ENCODE measurements around the gene BOK. TPM values are rescaled to one million over a fixed set of nuclear protein-coding genes. Genes with fewer than 3 reads are reported as not detected.
"Not testable (repeated sequence)": the region's sequence is repeated elsewhere in the genome, so short reads cannot be mapped to it uniquely, and the experiment has no call there.

BOK gene
- total RNA-seq, 1 experiment from 2014 or later: 33.9 TPM

DNA sequence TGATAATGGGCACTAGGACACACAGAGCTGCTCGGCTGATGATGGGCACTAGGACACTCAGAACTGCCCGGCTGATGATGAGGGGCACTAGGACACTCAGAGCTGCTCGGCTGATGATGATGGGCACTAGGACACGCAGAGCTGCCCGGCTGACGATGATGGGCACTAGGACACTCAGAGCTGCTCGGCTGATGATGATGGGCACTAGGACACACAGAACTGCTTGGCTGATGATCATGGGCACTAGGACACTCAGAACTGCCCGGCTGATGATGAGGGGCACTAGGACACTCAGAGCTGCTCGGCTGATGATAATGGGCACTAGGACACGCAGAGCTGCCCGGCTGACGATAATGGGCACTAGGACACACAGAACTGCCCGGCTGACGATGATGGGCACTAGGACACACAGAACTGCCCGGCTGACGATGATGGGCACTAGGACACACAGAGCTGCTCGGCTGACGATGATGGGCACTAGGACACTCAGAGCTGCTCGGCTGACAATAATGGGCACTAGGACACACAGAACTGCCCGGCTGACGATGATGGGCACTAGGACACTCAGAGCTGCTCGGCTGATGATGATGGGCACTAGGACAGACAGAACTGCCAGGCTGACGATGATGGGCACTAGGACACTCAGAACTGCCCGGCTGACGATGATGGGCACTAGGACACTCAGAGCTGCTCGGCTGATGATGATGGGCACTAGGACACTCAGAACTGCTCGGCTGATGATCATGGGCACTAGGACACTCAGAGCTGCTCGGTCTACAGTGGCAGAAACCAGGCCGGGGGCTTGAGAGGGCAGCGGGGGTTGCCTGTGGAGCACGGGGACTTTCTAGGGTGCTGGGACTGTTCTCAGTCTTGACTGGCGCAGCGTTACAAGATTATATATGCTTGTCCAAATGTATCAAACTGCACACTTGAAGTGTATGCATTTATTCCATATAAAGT is 32.2 kb downstream of the BOK start:
- H3K14ac ChIP-seq (ENCODE audit: insufficient read depth, low read length); H2AFZ ChIP-seq (ENCODE audit: low read length); H3K27ac Mint-ChIP-seq; H3K4me1 ChIP-seq (ENCODE audit: insufficient read depth, low read length); H3K4me2 ChIP-seq (ENCODE audit: insufficient read depth, insufficient read length, low read length); H3T11ph ChIP-seq (ENCODE audit: low read length); H3K23me2 ChIP-seq (ENCODE audit: insufficient read length, low read depth, low read length, poor library complexity, severe bottlenecking); H4K8ac ChIP-seq (replicated peaks; ENCODE audit: insufficient read length, low read depth, low read length); H2AK5ac ChIP-seq (ENCODE audit: insufficient read length, low read length); H3K27me3 Mint-ChIP-seq (ENCODE audit: low read depth); H3K9ac ChIP-seq (ENCODE audit: extremely low read depth, insufficient read length, low read length); H3K4ac ChIP-seq (ENCODE audit: low read depth, low read length); H2BK120ac ChIP-seq (ENCODE audit: low read depth, low read length, poor library complexity, severe bottlenecking); H3K4me1 Mint-ChIP-seq; H4K20me1 ChIP-seq (ENCODE audit: control insufficient read depth, insufficient read depth, insufficient read length); H2BK12ac ChIP-seq (ENCODE audit: insufficient read length, low read depth, low read length); H3K56ac ChIP-seq (ENCODE audit: insufficient read length, low read depth, low read length); H3K27ac ChIP-seq (ENCODE audit: insufficient read length, low read depth, low read length); DNase-seq; H4K91ac ChIP-seq (ENCODE audit: insufficient read length, low read depth, low read length); H3K23ac ChIP-seq (ENCODE audit: insufficient read length, low read depth, low read length); H3K27me3 ChIP-seq (ENCODE audit: insufficient read depth, low read length); H3K79me2 ChIP-seq (ENCODE audit: insufficient read depth, low read length); H2BK5ac ChIP-seq (ENCODE audit: insufficient read length, low read length); H2BK15ac ChIP-seq (ENCODE audit: low read depth, low read length); H3K4me3 Mint-ChIP-seq; H4K5ac ChIP-seq (ENCODE audit: insufficient read length, low read depth, low read length); H3K18ac ChIP-seq (ENCODE audit: insufficient read length, low read depth, low read length); H3K79me1 ChIP-seq (ENCODE audit: insufficient read depth, low read depth, low read length, poor library complexity, severe bottlenecking); H2BK20ac ChIP-seq (ENCODE audit: low read depth, low read length, poor library complexity, severe bottlenecking); H3K9me3 ChIP-seq (ENCODE audit: control insufficient read depth, low read depth, low read length): not testable (repeated sequence)
- WGBS (ENCODE audit: extremely low coverage, insufficient read length, low lambda C conversion rate): no CpG with 5 or more reads among the region's 33 CpGs
- Mint-ChIP-seq H3K36me3 (ENCODE audit: insufficient read depth in 1 of 3, low read depth in 3 of 3) (peaks cover 11 to 40% (median 20%) of the 10 kb centered on the region in 3 experiments), H3K9me3 (peaks cover 35% of the 10 kb centered on the region in 2 experiments)
